Neural progenitor cell (in vitro differentiated cells): ENCODE data around the gene VSIG10. TPM values are rescaled to one million over a fixed set of nuclear protein-coding genes. Genes with fewer than 3 reads are reported as not detected.
"Not testable (repeated sequence)": the region's sequence is repeated elsewhere in the genome, so short reads cannot be mapped to it uniquely, and the experiment has no call there.

Experiments
- DNase-seq: peaks from one replicate; pipeline ENCODE4 v3.0.0-alpha.2; 2016; ENCODE audit warnings: low spot score
- H2AFZ ChIP-seq: fragments of 200-600 bp; sonication (generic); replicated peaks from 2 replicates; pipeline ENCODE4 v1.6.1; 2016; ENCODE audit warnings: antibody characterized with exemption
- H3F3A ChIP-seq: fragments of 200-600 bp; sonication (generic); 2 replicates; pipeline ENCODE4 v1.6.1; 2016; ENCODE audit warnings: antibody characterized with exemption, low read depth
- H3K27ac ChIP-seq: fragments of 200-600 bp; sonication (generic); 2 replicates; pipeline ENCODE4 v1.5.1; 2016; ENCODE audit warnings: mild to moderate bottlenecking
- H3K27me3 ChIP-seq: fragments of 200-600 bp; sonication (generic); 2 replicates; pipeline ENCODE4 v1.6.1; 2016; ENCODE audit warnings: mild to moderate bottlenecking, moderate library complexity
- H3K36me3 ChIP-seq: fragments of 200-600 bp; sonication (generic); 2 replicates; pipeline ENCODE4 v1.5.1; 2016
- H3K4me1 ChIP-seq: fragments of 200-600 bp; sonication (generic); 2 replicates; pipeline ENCODE4 v1.6.1; 2016; ENCODE audit warnings: mixed run types
- H3K4me2 ChIP-seq: fragments of 200-600 bp; sonication (generic); 2 replicates; pipeline ENCODE4 v1.6.1; 2016
- H3K4me3 ChIP-seq: fragments of 200-600 bp; sonication (generic); 2 replicates; pipeline ENCODE4 v1.5.1; 2016
- H3K79me2 ChIP-seq: fragments of 200-600 bp; sonication (generic); 2 replicates; pipeline ENCODE4 v1.6.1; 2016; ENCODE audit warnings: low read depth
- H3K9ac ChIP-seq: fragments of 200-600 bp; sonication (generic); 2 replicates; pipeline ENCODE4 v1.6.1; 2016
- H3K9me3 ChIP-seq: fragments of 200-600 bp; sonication (generic); 2 replicates; pipeline ENCODE4 v1.5.1; 2016; ENCODE audit warnings: low read depth
- H4K20me1 ChIP-seq: fragments of 200-600 bp; sonication (generic); 2 replicates; pipeline ENCODE4 v1.6.1; 2016; ENCODE audit warnings: low read depth
- H3K27ac Mint-ChIP-seq: 3 replicates; pipeline ENCODE4 v1.8.0; 2021; ENCODE audit warnings: mixed read lengths
- H3K27me3 Mint-ChIP-seq: 2 replicates; pipeline ENCODE4 v1.8.0; 2022; ENCODE audit warnings: low read depth, mild to moderate bottlenecking, inconsistent platforms, moderate library complexity, mixed read lengths; ENCODE audit not compliant: insufficient read depth
- H3K36me3 Mint-ChIP-seq: 3 replicates; pipeline ENCODE4 v1.8.0; 2021; ENCODE audit warnings: mixed read lengths
- H3K4me1 Mint-ChIP-seq: 3 replicates; pipeline ENCODE4 v1.8.0; 2021; ENCODE audit warnings: mixed read lengths
- H3K4me3 Mint-ChIP-seq: 3 replicates; pipeline ENCODE4 v1.8.0; 2021; ENCODE audit warnings: mild to moderate bottlenecking, moderate library complexity, mixed read lengths
- H3K9me3 Mint-ChIP-seq: 3 replicates; pipeline ENCODE4 v1.8.0; 2020; ENCODE audit warnings: mixed read lengths
- CTCF ChIP-seq: fragments of 200-600 bp; sonication (generic); IDR thresholded peaks from 2 replicates; pipeline ENCODE4 v1.5.1; 2017; ENCODE audit warnings: antibody characterized with exemption, mild to moderate bottlenecking
- EZH2 ChIP-seq: fragments of 200-600 bp; sonication (generic); IDR thresholded peaks from 2 replicates; pipeline ENCODE4 v1.6.1; 2017; ENCODE audit warnings: antibody characterized with exemption, mild to moderate bottlenecking, moderate library complexity
- EZH2phosphoT487 ChIP-seq: fragments of 200-600 bp; sonication (generic); IDR thresholded peaks from 2 replicates; pipeline ENCODE4 v1.6.1; 2017; ENCODE audit warnings: antibody characterized with exemption
- total RNA-seq: library from RNA; depleted of rRNA; stranded (reverse); fragments of >200 nt; gene quantifications from 2 replicates; pipeline ENCODE4 v1.2.3, GENCODE V29; 2015; ENCODE audit warnings: low replicate concordance

The VSIG10 gene
- total RNA-seq, 1 donor from 2014 or later = 22.6 TPM

- TF ChIP-seq EZH2phosphoT487 (no peak), CTCF (no peak)
- H3K27me3 Mint-ChIP-seq = no peaks in the 10 kb centered on the region
Measured at GRCh38 chr12:118022728-118023109, 81.1 kb downstream of the VSIG10 start.

GRCh38 chr12:118022097-118022727, 81.6 kb downstream of the VSIG10 start:
- not testable (repeated sequence) for H3K9ac ChIP-seq, H3K27ac Mint-ChIP-seq, H3K27ac ChIP-seq, H3K4me3 Mint-ChIP-seq, H3K27me3 Mint-ChIP-seq, H3K9me3 Mint-ChIP-seq, H2AFZ ChIP-seq, H3K4me1 Mint-ChIP-seq, DNase-seq, H3K4me3 ChIP-seq, H3K9me3 ChIP-seq, H3K27me3 ChIP-seq, H3F3A ChIP-seq, H3K4me2 ChIP-seq, H3K36me3 ChIP-seq
- H4K20me1 ChIP-seq = peaks cover 11% of the 10 kb centered on the region
- H3K36me3 Mint-ChIP-seq = peaks cover 39% of the 10 kb centered on the region
- H3K79me2 ChIP-seq = peaks cover 19% of the 10 kb centered on the region
- H3K4me1 ChIP-seq = peaks cover 10% of the 10 kb centered on the region

More at GRCh38 chr12:118022728-118023109, 81.1 kb downstream of the VSIG10 start:
- no peak overlapping the region for H2AFZ ChIP-seq
- H3K27ac ChIP-seq = no peak overlapping the region
- H3K9me3 ChIP-seq = no peaks in the 10 kb centered on the region
- Mint-ChIP-seq H3K4me3 (no peak overlapping the region), H3K9me3 (no peaks in the 10 kb centered on the region), H3K4me1 (peaks cover 5% of the 10 kb centered on the region), H3K36me3 (peaks cover 40% of the 10 kb centered on the region), H3K27ac (no peak overlapping the region)
- H3K4me2 ChIP-seq = no peak overlapping the region
- H3K9ac ChIP-seq = no peak overlapping the region
- H3K27me3 ChIP-seq = no peaks in the 10 kb centered on the region
- H3K4me1 ChIP-seq = peaks cover 5% of the 10 kb centered on the region
- H3F3A ChIP-seq = no peaks in the 10 kb centered on the region
- H4K20me1 ChIP-seq = peaks cover 7% of the 10 kb centered on the region
- H3K36me3 ChIP-seq = no peaks in the 10 kb centered on the region
- DNase-seq = no peak
- no peak overlapping the region for H3K4me3 ChIP-seq
- H3K79me2 ChIP-seq = peaks cover 14% of the 10 kb centered on the region

GRCh38 chr12:118020036-118020435, 83.8 kb downstream of the VSIG10 start:
- no peaks in the 10 kb centered on the region for H3F3A ChIP-seq
- H3K9me3 ChIP-seq = no peaks in the 10 kb centered on the region
- Mint-ChIP-seq H3K4me3 (no peak overlapping the region), H3K36me3 (peaks cover 28% of the 10 kb centered on the region), H3K9me3 (no peaks in the 10 kb centered on the region), H3K4me1 (peaks cover 24% of the 10 kb centered on the region), H3K27me3 (peaks cover 4% of the 10 kb centered on the region), H3K27ac (no peak overlapping the region)
- H3K79me2 ChIP-seq = peaks cover 24% of the 10 kb centered on the region
- no peak overlapping the region for H2AFZ ChIP-seq
- H4K20me1 ChIP-seq = peaks cover 11% of the 10 kb centered on the region
- no peaks in the 10 kb centered on the region for H3K36me3 ChIP-seq
- no peak overlapping the region for H3K4me2 ChIP-seq
- no peak for DNase-seq
- H3K9ac ChIP-seq = no peak overlapping the region
- H3K4me3 ChIP-seq = no peak overlapping the region
- peaks cover 13% of the 10 kb centered on the region for H3K4me1 ChIP-seq
- no peak overlapping the region for H3K27ac ChIP-seq
- H3K27me3 ChIP-seq = no peaks in the 10 kb centered on the region
- TF ChIP-seq EZH2phosphoT487 (no peak), CTCF (no peak), EZH2 (no peak)

- Histone ChIP-seq H3K36me3 (no peaks in the 10 kb centered on the region), H2AFZ (no peak overlapping the region), H3K27me3 (no peaks in the 10 kb centered on the region), H3K9ac (peak overlapping the region; percentile 85), H3K4me2 (peak overlapping the region; percentile 88), H3K27ac (no peak overlapping the region), H3K79me2 (peaks cover 24% of the 10 kb centered on the region), H3K4me1 (peaks cover 13% of the 10 kb centered on the region), H3F3A (no peaks in the 10 kb centered on the region), H4K20me1 (peaks cover 11% of the 10 kb centered on the region), H3K9me3 (no peaks in the 10 kb centered on the region), H3K4me3 (peak overlapping the region; percentile 70)
- peak overlapping the region; percentile 91 for H3K4me3 Mint-ChIP-seq
- no peak for DNase-seq
- H3K9me3 Mint-ChIP-seq = no peaks in the 10 kb centered on the region
- peaks cover 19% of the 10 kb centered on the region for H3K36me3 Mint-ChIP-seq
- H3K27me3 Mint-ChIP-seq = peaks cover 4% of the 10 kb centered on the region
- no peak overlapping the region for H3K27ac Mint-ChIP-seq
- TF ChIP-seq EZH2phosphoT487 = no peak
- TF ChIP-seq CTCF = no peak
- TF ChIP-seq EZH2 = no peak
- H3K4me1 Mint-ChIP-seq = peaks cover 31% of the 10 kb centered on the region
Measured at GRCh38 chr12:118017926-118018325, 85.9 kb downstream of the VSIG10 start.
